ENCODE data around the gene KLF1. TPM values are rescaled to one million over a fixed set of nuclear protein-coding genes. Genes with fewer than 3 reads are reported as not detected.

The KLF1 gene
- under 1 TPM in 1 of 2 experiments, not detected in 1; 0.14 TPM for total RNA-seq

GRCh38 chr19:12886969-12887747, at the start of gene KLF1:
Gene KLF1 (minus strand): TSS chr19:12887201. CDS start chr19:12887140, 61 bp downstream.

GRCh38 chr19:12933287-12934072, 46.5 kb upstream of the KLF1 start, which contains the start of gene FARSA:
Gene FARSA (minus strand): TSS chr19:12933711. CDS start chr19:12933696, 15 bp downstream.

GRCh38 chr19:12890787-12891552, 4.0 kb upstream of the KLF1 start, which contains the start of gene GCDH:
Gene GCDH (plus strand): TSS chr19:12891160. CDS start chr19:12891305, 145 bp downstream.

GRCh38 chr19:12881172-12881808, 5.7 kb downstream of the KLF1 start, which contains the start of gene DNASE2:
Gene DNASE2 (minus strand): TSS chr19:12881449. CDS start chr19:12881375, 74 bp downstream.

GRCh38 chr19:12838182-12838885, 48.7 kb downstream of the KLF1 start, which contains the start of gene MAST1:
Gene MAST1 (plus strand): TSS chr19:12838515. CDS start chr19:12838573, 58 bp downstream.

GRCh38 chr19:12834566-12834943, 52.4 kb downstream of the KLF1 start, which contains the start of gene RTBDN:
Gene RTBDN (minus strand): TSS chr19:12834579. CDS start chr19:12829979, 4,600 bp downstream.

Small RNA genes within 50 kb of the gene (microRNA-seq; reads per million reads assigned to microRNA genes)
- gene MIR5695 (ENCODE audit: borderline microRNAs expressed, borderline replicate concordance) (not detected), gene MIR6794 (ENCODE audit: borderline microRNAs expressed, borderline replicate concordance) (not detected)

Other genes starting within 250 kb of the KLF1 start
- 100 to 1,000 TPM; 179 to 189 TPM for gene MAN2B1, start 220.5 kb downstream of the KLF1 start, total RNA-seq
- 10 to 100 TPM; 14.2 to 17.2 TPM for gene WDR83, start 220.4 kb downstream of the KLF1 start, total RNA-seq
- 100 to 1,000 TPM; 102 to 115 TPM for gene DHPS, start 205.3 kb downstream of the KLF1 start, total RNA-seq
- not detected for gene GNG14, start 199.2 kb downstream of the KLF1 start, total RNA-seq
- 1 to 10 TPM; 5.3 to 6.6 TPM for gene FBXW9, start 190.6 kb downstream of the KLF1 start, total RNA-seq
- 10 to 100 TPM; 62.6 to 63.7 TPM for gene TNPO2, start 163.3 kb downstream of the KLF1 start, total RNA-seq
- gene TRIR, start 152.5 kb downstream of the KLF1 start, total RNA-seq = 100 to 1,000 TPM; 221 to 228 TPM
- gene GET3, start 149.7 kb downstream of the KLF1 start, total RNA-seq = 10 to 100 TPM; 52.4 to 55.0 TPM
- not detected for gene BEST2, start 135.4 kb downstream of the KLF1 start, total RNA-seq
- gene HOOK2, start 111.6 kb downstream of the KLF1 start, total RNA-seq = 10 to 100 TPM; 19.6 to 20.2 TPM
- gene JUNB, start 95.7 kb downstream of the KLF1 start, total RNA-seq = 10 to 100 TPM; 90.6 to 96.0 TPM
- gene PRDX2, start 85.4 kb downstream of the KLF1 start, total RNA-seq = 100 to 1,000 TPM; 245 to 256 TPM
- gene THSD8, start 85.1 kb downstream of the KLF1 start, total RNA-seq = 10 to 100 TPM; 12.6 to 18.2 TPM
- 10 to 100 TPM; 28.5 to 30.9 TPM for gene RNASEH2A, start 80.6 kb downstream of the KLF1 start, total RNA-seq
- gene RTBDN, start 52.6 kb downstream of the KLF1 start, total RNA-seq = not detected
- gene MAST1, start 48.7 kb downstream of the KLF1 start, total RNA-seq = under 1 TPM; 0.53 to 0.88 TPM
- 10 to 100 TPM; 29.4 to 30.0 TPM for gene DNASE2, start 5.8 kb downstream of the KLF1 start, total RNA-seq
- gene GCDH, start 4.0 kb upstream of the KLF1 start, total RNA-seq = 10 to 100 TPM; 39.0 to 42.7 TPM
- 1 to 10 TPM; 3.1 to 5.1 TPM for gene SYCE2, start 32.1 kb upstream of the KLF1 start, total RNA-seq
- gene FARSA, start 46.5 kb upstream of the KLF1 start, total RNA-seq = 10 to 100 TPM; 72.4 to 77.0 TPM
- gene CALR, start 51.4 kb upstream of the KLF1 start, total RNA-seq = 100 to 1,000 TPM; 591 to 596 TPM
- 100 to 1,000 TPM in 1 of 2 experiments, 10 to 100 TPM in 1; 97.6 to 113 TPM for gene RAD23A, start 58.7 kb upstream of the KLF1 start, total RNA-seq
- 10 to 100 TPM; 13.9 to 18.0 TPM for gene GADD45GIP1, start 70.0 kb upstream of the KLF1 start, total RNA-seq
- gene DAND5, start 82.4 kb upstream of the KLF1 start, total RNA-seq = under 1 TPM; 0.24 to 0.25 TPM
- gene NFIX, start 108.3 kb upstream of the KLF1 start, total RNA-seq = 1 to 10 TPM; 1.7 to 3.0 TPM
- 1 to 10 TPM; 9.0 to 9.1 TPM for gene LYL1, start 215.7 kb upstream of the KLF1 start, total RNA-seq
- gene TRMT1, start 229.5 kb upstream of the KLF1 start, total RNA-seq = 10 to 100 TPM; 51.6 to 52.8 TPM
- gene NACC1, start 231.1 kb upstream of the KLF1 start, total RNA-seq = 10 to 100 TPM; 50.2 to 54.4 TPM

Data from activated naive CD4-positive, alpha-beta T cell treated with anti-CD3 and anti-CD28 coated beads, Interleukin-2, amount 10 ng/mL, durations not matched to agents 5 hours and 36 hours (primary cell).